Measurements from ENCODE around the gene DCAF17. TPM values are rescaled to one million over a fixed set of nuclear protein-coding genes. Genes with fewer than 3 reads are reported as not detected.

The DCAF17 gene, protein sequence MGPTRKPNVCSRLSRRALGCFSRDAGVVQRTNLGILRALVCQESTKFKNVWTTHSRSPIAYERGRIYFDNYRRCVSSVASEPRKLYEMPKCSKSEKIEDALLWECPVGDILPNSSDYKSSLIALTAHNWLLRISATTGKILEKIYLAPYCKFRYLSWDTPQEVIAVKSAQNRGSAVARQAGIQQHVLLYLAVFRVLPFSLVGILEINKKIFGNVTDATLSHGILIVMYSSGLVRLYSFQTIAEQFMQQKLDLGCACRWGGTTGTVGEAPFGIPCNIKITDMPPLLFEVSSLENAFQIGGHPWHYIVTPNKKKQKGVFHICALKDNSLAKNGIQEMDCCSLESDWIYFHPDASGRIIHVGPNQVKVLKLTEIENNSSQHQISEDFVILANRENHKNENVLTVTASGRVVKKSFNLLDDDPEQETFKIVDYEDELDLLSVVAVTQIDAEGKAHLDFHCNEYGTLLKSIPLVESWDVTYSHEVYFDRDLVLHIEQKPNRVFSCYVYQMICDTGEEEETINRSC
- 6.5 TPM for total RNA-seq
- long read RNA-seq, full-length matches to known transcripts: 2 of 3 reads
- long read RNA-seq, partial matches to known transcripts: 0 of 3 reads
- long read RNA-seq, other reads (novel, unspliced or antisense): 1 of 3 reads

- peak; percentile 97 for DNase-seq
- intact Hi-C loops (cut with DNase I): loop anchor here (10.0 kb wide), 1 partner anchor 90 kb away; the partner anchor contains the start of gene CYBRD1
- ATAC-seq (ENCODE audit: poor library complexity): peak; percentile 99
Measured at GRCh38 chr2:171434013-171434989, at the start of gene DCAF17. DCAF17 (plus strand) TSS chr2:171434226; CDS start chr2:171434578, 352 bp downstream.

DNA sequence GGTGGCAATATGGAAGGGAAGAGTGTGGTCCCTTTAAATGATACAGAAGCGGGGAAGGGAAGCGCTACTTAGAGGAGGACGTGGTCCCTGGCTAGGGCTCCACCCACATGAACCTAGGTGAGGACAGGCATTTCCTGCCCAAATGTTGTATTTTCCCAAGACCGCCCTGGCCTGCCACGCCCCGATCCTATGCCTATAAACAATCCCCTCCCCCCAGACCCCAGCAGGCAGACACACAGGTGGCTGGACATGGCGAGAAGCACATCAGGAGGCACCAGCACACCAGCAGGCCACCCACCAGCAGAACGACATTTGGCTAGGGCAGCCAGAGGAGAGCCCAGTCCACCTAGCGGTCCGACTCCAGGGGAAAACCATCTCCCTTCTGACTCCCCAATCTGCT, 47.4 kb upstream of the DCAF17 start:
- DNase-seq (no peak), ATAC-seq (ENCODE audit: poor library complexity) (no peak)
- intact Hi-C loops (cut with DNase I): no loop called here

- no peak for ATAC-seq (ENCODE audit: poor library complexity)
- no peak for DNase-seq
- intact Hi-C loops (cut with DNase I): no loop called here
Measured at GRCh38 chr2:171387052-171387451, 47.0 kb upstream of the DCAF17 start.

DNA sequence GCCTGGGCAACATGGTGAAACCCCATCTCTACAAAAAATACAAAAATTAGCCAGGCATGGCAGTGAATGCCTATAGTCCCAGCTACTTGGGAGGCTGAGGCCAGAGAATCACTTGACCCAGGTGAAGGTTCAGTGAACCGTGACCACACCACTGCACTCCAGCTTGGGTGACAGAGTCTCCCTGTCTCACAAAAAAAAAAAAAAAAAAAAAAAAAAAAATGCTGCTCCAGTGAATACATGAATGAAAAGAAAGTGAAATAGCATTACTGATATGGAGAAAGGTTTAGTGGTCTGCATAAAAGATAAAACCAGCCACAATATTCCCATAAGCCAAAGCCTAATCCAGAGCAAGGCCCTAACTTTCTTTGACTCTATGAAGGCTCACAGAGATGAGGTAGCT, 44.7 kb upstream of the DCAF17 start:
- intact Hi-C loops (cut with DNase I): no loop called here
- DNase-seq (no peak), ATAC-seq (ENCODE audit: poor library complexity) (no peak)

DNA sequence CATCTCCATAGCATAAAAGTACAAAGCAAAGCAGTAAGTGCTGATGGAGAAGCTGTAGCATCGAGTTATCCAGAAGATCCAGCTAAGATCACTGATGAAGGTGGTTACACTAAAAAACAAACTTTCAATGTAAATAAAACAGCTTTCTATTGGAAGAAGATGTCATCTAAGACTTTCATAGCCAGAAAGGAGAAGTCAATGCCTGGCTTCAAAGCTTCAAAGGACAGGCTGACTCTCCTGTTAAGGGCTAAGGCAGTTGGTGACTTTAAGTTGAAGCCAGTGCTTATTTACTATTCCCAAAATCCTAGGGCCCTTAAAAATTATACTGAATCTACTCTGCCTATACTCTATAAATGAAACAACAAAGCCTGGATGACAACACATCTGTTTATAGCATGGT, 44.2 kb upstream of the DCAF17 start:
- ATAC-seq (ENCODE audit: poor library complexity) (no peak), DNase-seq (no peak)
- intact Hi-C loops (cut with DNase I): no loop called here

DNA sequence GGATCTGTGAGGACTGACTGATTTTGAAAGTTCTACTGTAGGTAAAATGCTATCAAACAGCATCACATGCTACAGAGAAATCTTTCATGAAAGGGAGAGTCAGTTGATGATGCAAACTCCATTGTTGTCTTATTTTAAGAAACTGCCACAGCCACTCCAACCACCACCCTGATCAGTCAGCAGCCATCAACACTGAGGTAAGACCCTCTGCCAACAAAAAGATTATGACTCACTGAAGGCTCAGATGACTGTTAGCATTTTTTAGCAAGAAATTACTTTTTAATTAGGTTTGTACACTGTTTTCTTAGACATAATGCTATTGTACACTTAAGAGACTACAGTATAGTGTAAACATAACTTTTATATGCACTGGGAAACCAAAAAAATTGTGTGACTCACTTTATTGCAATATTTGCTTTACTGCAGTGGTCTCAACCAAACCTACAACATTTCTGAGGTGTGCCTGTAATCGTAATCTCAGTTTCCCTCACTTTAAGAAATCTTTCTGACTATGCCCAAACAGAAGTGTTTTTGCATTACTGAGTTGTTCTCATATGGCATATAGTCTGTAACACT, 43.0 kb upstream of the DCAF17 start:
- ATAC-seq (ENCODE audit: poor library complexity) (no peak), DNase-seq (no peak)
- intact Hi-C loops (cut with DNase I): no loop called here

GRCh38 chr2:171391532-171391931, 42.5 kb upstream of the DCAF17 start:
- ATAC-seq (ENCODE audit: poor library complexity): no peak
- intact Hi-C loops (cut with DNase I): no loop called here
- no peak for DNase-seq

- intact Hi-C loops (cut with DNase I): no loop called here
- ATAC-seq (ENCODE audit: poor library complexity) (no peak), DNase-seq (no peak)
Measured at GRCh38 chr2:171393487-171393886, 40.5 kb upstream of the DCAF17 start.

- no peak for DNase-seq
- intact Hi-C loops (cut with DNase I): no loop called here
- ATAC-seq (ENCODE audit: poor library complexity): no peak
Measured at GRCh38 chr2:171394164-171394740, 39.8 kb upstream of the DCAF17 start.

DNA sequence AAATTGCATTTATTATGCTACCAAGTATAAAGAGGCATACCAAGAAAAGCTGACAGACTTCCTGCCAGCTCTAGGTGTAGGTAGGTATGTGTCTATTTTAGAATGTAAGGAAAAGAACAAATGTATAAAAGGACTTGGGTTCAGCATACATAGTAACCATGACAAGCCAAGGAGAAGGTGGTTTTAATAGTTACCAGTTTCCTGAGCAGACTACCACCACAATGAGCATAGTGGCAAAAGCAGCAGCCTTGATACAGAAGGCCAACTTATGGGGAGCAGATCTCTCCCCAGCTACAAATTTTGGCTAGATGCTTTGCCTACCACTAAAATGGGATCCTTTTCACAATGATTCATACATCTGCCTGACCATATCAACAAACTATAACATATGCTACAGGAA, 34.7 kb upstream of the DCAF17 start:
- no peak for DNase-seq
- intact Hi-C loops (cut with DNase I): no loop called here

GRCh38 chr2:171400395-171400794, 33.6 kb upstream of the DCAF17 start:
- no peak for ATAC-seq (ENCODE audit: poor library complexity)
- DNase-seq: no peak
- intact Hi-C loops (cut with DNase I): no loop called here

More for the DNA sequence above, 34.7 kb upstream of the DCAF17 start:
- ATAC-seq (ENCODE audit: poor library complexity): no peak

DNA sequence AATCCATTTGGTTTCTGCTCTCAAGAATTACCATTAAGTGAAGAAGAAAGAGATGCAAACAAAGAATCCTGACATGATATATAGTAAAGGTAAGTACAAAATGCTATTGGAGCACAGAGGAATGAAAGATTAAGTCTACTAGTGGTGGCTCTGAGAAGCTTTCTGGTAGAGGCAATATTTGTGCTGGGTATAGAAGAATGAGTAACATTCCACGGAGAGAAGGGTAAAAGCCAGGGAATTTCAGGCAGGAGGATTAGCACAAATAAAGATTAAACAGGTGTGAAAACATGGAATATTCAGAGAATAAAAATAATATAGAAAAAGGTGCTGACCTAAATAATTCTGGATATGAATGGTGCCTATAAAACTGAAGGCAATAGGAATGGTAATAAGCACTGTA, 32.1 kb upstream of the DCAF17 start:
- DNase-seq (no peak), ATAC-seq (ENCODE audit: poor library complexity) (no peak)
- intact Hi-C loops (cut with DNase I): no loop called here

GRCh38 chr2:171402906-171403580, 31.0 kb upstream of the DCAF17 start:
- intact Hi-C loops (cut with DNase I): no loop called here
- DNase-seq (no peak), ATAC-seq (ENCODE audit: poor library complexity) (no peak)

- intact Hi-C loops (cut with DNase I): no loop called here
- no peak for ATAC-seq (ENCODE audit: poor library complexity)
- DNase-seq: no peak
Measured at GRCh38 chr2:171404261-171404660, 29.8 kb upstream of the DCAF17 start.

GRCh38 chr2:171404719-171405118, 29.3 kb upstream of the DCAF17 start:
- intact Hi-C loops (cut with DNase I): no loop called here

GRCh38 chr2:171405546-171405945, 28.5 kb upstream of the DCAF17 start:
- intact Hi-C loops (cut with DNase I): no loop called here
- ATAC-seq (ENCODE audit: poor library complexity) (no peak), DNase-seq (no peak)

More at GRCh38 chr2:171404719-171405118, 29.3 kb upstream of the DCAF17 start:
- DNase-seq (no peak), ATAC-seq (ENCODE audit: poor library complexity) (no peak)

GRCh38 chr2:171406044-171406443, 28.0 kb upstream of the DCAF17 start:
- DNase-seq (no peak), ATAC-seq (ENCODE audit: poor library complexity) (no peak)
- intact Hi-C loops (cut with DNase I): no loop called here
